Fibroblast of skin of left biceps (primary cell): ENCODE measurements around the gene PLAC9.

ENCODE experiments used
- DNase-seq, 2 experiments: peaks; one replicate each; pipeline ENCODE4 v3.0.0-alpha.2; 2013; ENCODE audit warnings: low read depth in 2 of 2

The PLAC9 gene

GRCh38 chr10:80160361-80161320 lies 28.1 kb downstream of the PLAC9 start:
- no peak for DNase-seq

GRCh38 chr10:80161321-80162083 lies 29.0 kb downstream of the PLAC9 start:
- no peak for DNase-seq

- no peak for DNase-seq
These were observed 31.3 kb downstream of the PLAC9 start for GRCh38 chr10:80163741-80164341.

GRCh38 chr10:80164596-80164995 lies 32.1 kb downstream of the PLAC9 start:
- no peak for DNase-seq

- DNase-seq: no peak
These were observed 32.6 kb downstream of the PLAC9 start for GRCh38 chr10:80165173-80165572.

GRCh38 chr10:80166581-80167470 lies 34.3 kb downstream of the PLAC9 start:
- no peak for DNase-seq

- no peak for DNase-seq
These were observed 35.1 kb downstream of the PLAC9 start for GRCh38 chr10:80167471-80168161.

GRCh38 chr10:80168162-80168511 lies 35.6 kb downstream of the PLAC9 start:
- DNase-seq: no peak

- no peak for DNase-seq
These were observed 36.3 kb downstream of the PLAC9 start for GRCh38 chr10:80168679-80169380.

GRCh38 chr10:80170026-80170425 lies 37.5 kb downstream of the PLAC9 start:
- DNase-seq: no peak

GRCh38 chr10:80170641-80171040 lies 38.1 kb downstream of the PLAC9 start:
- DNase-seq: no peak

GRCh38 chr10:80171248-80171660 lies 38.7 kb downstream of the PLAC9 start:
- no peak for DNase-seq

- no peak for DNase-seq
These were observed 40.4 kb downstream of the PLAC9 start for GRCh38 chr10:80172896-80173295.

- DNase-seq: no peak
These were observed 40.9 kb downstream of the PLAC9 start for GRCh38 chr10:80173466-80173865.

- no peak for DNase-seq
These were observed 42.3 kb downstream of the PLAC9 start for GRCh38 chr10:80174641-80175395.

- no peak for DNase-seq
These were observed 44.0 kb downstream of the PLAC9 start for GRCh38 chr10:80176526-80176925.

- no peak for DNase-seq
These were observed 45.5 kb downstream of the PLAC9 start for GRCh38 chr10:80177781-80178636.

GRCh38 chr10:80182986-80183385 lies 50.5 kb downstream of the PLAC9 start:
- DNase-seq: no peak
